ENCODE measurements around the gene MGMT. TPM values are rescaled to one million over a fixed set of nuclear protein-coding genes. Genes with fewer than 3 reads are reported as not detected.

MGMT gene
- total RNA-seq, 2 donors from 2014 or later = 41.1 to 50.4 TPM

- 96% methylated on average over 1 of the region's 1 CpG for WGBS
- intact Hi-C loops (cut with DNase I) = no loop called here
- no peaks in the 10 kb centered on the region for H3K36me3 ChIP-seq
- no peak for DNase-seq (ENCODE audit: low spot score)
- no peaks in the 10 kb centered on the region for H3K9me3 ChIP-seq
- H3K27me3 ChIP-seq (replicated peaks; ENCODE audit: insufficient read depth) = no peaks in the 10 kb centered on the region
- no peak overlapping the region for H3K4me3 ChIP-seq
- no peak overlapping the region for H3K27ac ChIP-seq
- no peaks in the 10 kb centered on the region for H3K4me1 ChIP-seq (replicated peaks)
- no peak for TF ChIP-seq POLR2A (IDR thresholded peaks at IDR 0.05)
- TF ChIP-seq POLR2AphosphoS5 (IDR thresholded peaks at IDR 0.05) = no peak
- no peak for TF ChIP-seq CTCF (IDR thresholded peaks at IDR 0.05)
These were observed 203.1 kb downstream of the MGMT start for GRCh38 chr10:129670124-129670523.

- Histone ChIP-seq H3K27me3 (replicated peaks; ENCODE audit: insufficient read depth) (no peaks in the 10 kb centered on the region), H3K9me3 (no peaks in the 10 kb centered on the region), H3K27ac (no peak overlapping the region), H3K4me1 (replicated peaks) (no peaks in the 10 kb centered on the region), H3K36me3 (no peaks in the 10 kb centered on the region), H3K4me3 (no peak overlapping the region)
- DNase-seq (ENCODE audit: low spot score) = no peak
- 96% methylated on average over 4 of the region's 4 CpGs for WGBS
- intact Hi-C loops (cut with DNase I) = no loop called here
- TF ChIP-seq CTCF (IDR thresholded peaks at IDR 0.05) = no peak
- TF ChIP-seq POLR2A (IDR thresholded peaks at IDR 0.05) = no peak
- TF ChIP-seq POLR2AphosphoS5 (IDR thresholded peaks at IDR 0.05) = no peak
These were observed 206.3 kb downstream of the MGMT start for GRCh38 chr10:129673292-129673691.

GRCh38 chr10:129675027-129675769 lies 208.2 kb downstream of the MGMT start:
- Histone ChIP-seq H3K27me3 (replicated peaks; ENCODE audit: insufficient read depth) (no peaks in the 10 kb centered on the region), H3K4me1 (replicated peaks) (no peaks in the 10 kb centered on the region), H3K27ac (no peak overlapping the region), H3K36me3 (no peaks in the 10 kb centered on the region), H3K9me3 (no peaks in the 10 kb centered on the region), H3K4me3 (no peak overlapping the region)
- 93% methylated on average over 17 of the region's 17 CpGs for WGBS
- DNase-seq (ENCODE audit: low spot score) = no peak
- TF ChIP-seq POLR2AphosphoS5 (IDR thresholded peaks at IDR 0.05) (no peak), CTCF (IDR thresholded peaks at IDR 0.05) (no peak), POLR2A (IDR thresholded peaks at IDR 0.05) (no peak)
- intact Hi-C loops (cut with DNase I) = no loop called here

- no peaks in the 10 kb centered on the region for H3K36me3 ChIP-seq
- TF ChIP-seq CTCF (IDR thresholded peaks at IDR 0.05) = no peak
- no peak for TF ChIP-seq POLR2AphosphoS5 (IDR thresholded peaks at IDR 0.05)
- no peak for TF ChIP-seq POLR2A (IDR thresholded peaks at IDR 0.05)
- H3K4me1 ChIP-seq (replicated peaks) = no peaks in the 10 kb centered on the region
- DNase-seq (ENCODE audit: low spot score) = no peak
- H3K9me3 ChIP-seq = no peaks in the 10 kb centered on the region
- no peak overlapping the region for H3K27ac ChIP-seq
- H3K27me3 ChIP-seq (replicated peaks; ENCODE audit: insufficient read depth) = no peaks in the 10 kb centered on the region
- no peak overlapping the region for H3K4me3 ChIP-seq
- intact Hi-C loops (cut with DNase I) = no loop called here
- WGBS = 96% methylated on average over 12 of the region's 12 CpGs
These were observed 209.0 kb downstream of the MGMT start for GRCh38 chr10:129676014-129676413.

GRCh38 chr10:129677377-129677927 lies 210.4 kb downstream of the MGMT start:
- Histone ChIP-seq H3K27me3 (replicated peaks; ENCODE audit: insufficient read depth) (no peaks in the 10 kb centered on the region), H3K4me1 (replicated peaks) (no peaks in the 10 kb centered on the region), H3K27ac (no peak overlapping the region), H3K36me3 (no peaks in the 10 kb centered on the region), H3K4me3 (no peak overlapping the region), H3K9me3 (no peaks in the 10 kb centered on the region)
- TF ChIP-seq POLR2A (IDR thresholded peaks at IDR 0.05) (no peak), CTCF (IDR thresholded peaks at IDR 0.05) (no peak), POLR2AphosphoS5 (IDR thresholded peaks at IDR 0.05) (no peak)
- WGBS = 96% methylated on average over 11 of the region's 11 CpGs
- intact Hi-C loops (cut with DNase I) = no loop called here
- no peak for DNase-seq (ENCODE audit: low spot score)
